GM12872 (cell line): Measurements from ENCODE around the gene DOCK7.

Experiments
- CTCF ChIP-seq: IDR thresholded peaks from 3 replicates; pipeline ENCODE4 v1.5.1; 2011; ENCODE audit warnings: low read depth, mild to moderate bottlenecking, low read length, moderate library complexity; ENCODE audit not compliant: insufficient read depth

The DOCK7 gene

GRCh38 chr1:62435231-62436038 is 252.8 kb downstream of the DOCK7 start:
- TF ChIP-seq CTCF, result no peak

DNA sequence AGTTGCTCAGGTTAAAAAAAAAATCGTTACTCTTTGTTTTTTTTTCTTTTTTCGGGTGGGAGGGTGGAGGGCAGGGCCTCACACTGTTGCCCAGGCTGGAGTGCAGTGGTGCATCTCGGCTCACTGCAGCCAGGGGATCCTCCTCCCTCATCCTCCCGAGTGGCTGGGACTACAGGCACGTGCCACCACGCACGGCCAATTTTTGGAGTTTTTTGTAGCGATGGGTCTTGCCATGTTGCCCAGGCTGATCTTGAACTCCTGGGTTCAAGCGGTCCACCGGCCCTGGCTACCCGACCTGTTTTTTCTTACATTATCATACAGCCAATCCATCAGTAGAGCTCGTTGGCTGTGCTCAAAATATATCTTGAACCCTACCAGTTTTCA is 253.6 kb downstream of the DOCK7 start:
- no peak for TF ChIP-seq CTCF

GRCh38 chr1:62433861-62434617 is 254.1 kb downstream of the DOCK7 start:
- no peak for TF ChIP-seq CTCF

- TF ChIP-seq CTCF, result no peak
Measured at GRCh38 chr1:62429581-62429980, 258.6 kb downstream of the DOCK7 start.

GRCh38 chr1:62428351-62428750 is 259.8 kb downstream of the DOCK7 start:
- TF ChIP-seq CTCF, result no peak

DNA sequence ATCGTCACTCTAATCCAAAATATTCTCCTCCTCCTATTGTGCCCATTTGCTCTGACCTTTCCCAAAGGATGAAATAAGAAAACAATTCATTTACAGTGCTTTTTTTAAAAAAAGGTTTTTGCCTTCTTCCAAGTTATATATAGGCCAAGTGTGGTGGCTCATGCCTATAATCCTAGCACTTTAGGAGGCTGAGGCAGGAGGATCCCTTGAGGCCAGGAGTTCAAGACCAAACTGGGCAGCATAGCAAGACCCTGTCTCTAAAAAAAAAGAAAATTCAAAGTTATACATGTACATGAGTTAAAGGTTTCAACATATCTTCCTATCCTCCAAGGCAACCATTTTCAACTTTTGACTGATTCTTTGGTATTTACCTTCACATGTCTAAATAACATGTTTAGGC is 261.4 kb downstream of the DOCK7 start:
- TF ChIP-seq CTCF, result no peak

- no peak for TF ChIP-seq CTCF
Measured at GRCh38 chr1:62426237-62426636, 261.9 kb downstream of the DOCK7 start.
